GM21390 (cell line): ENCODE measurements around the gene GDF9.

Experiments
- ATAC-seq: cut with Tn5 transposase; IDR thresholded peaks from one replicate; pipeline ENCODE4 v1.9.1; 2021; ENCODE audit not compliant: unreplicated experiment

GDF9 gene

DNA sequence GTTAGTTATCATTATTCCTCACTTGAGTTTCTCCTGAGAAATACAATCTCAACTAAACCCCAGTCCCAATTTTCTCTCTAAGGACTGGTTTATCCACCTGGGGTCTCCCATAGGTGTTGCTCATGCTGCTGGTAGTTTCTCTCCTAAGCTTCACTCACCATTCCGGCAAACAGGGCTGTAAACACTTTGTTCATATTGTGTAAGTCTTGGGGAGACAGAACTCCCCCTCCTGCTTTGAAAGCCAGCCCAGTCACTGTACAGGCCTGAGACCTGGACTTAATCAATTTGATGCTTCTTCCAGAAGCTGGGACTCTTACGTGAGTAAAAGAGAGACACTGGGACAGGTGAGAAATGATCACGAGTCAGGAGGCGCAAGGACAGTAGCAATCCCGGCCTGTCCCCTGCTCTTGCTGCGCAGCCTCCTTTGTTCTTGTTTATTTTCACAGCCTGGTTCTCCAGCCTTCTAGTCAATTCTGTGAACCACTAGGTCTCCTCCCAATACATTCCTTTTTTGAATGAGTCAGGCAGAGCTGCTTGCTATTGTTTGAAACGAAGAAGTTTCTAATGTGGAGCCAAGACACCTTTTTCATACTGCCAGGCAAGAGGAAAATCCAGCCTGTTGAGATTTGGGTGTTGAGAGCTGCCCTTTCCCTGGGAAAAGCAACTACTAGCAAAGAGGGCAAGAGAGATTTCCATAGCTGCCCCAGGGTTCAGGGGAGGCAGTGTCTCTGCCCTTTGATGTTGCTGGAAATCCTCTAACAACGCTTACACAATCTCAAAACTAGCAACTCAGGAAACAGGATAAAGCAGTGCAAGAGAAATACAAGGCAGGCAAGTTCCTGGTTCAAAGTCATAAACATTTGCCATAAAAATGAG lies 26.6 kb downstream of the GDF9 start:
- no peak for ATAC-seq

- no peak for ATAC-seq
These were observed 27.6 kb downstream of the GDF9 start for GRCh38 chr5:132838516-132839282.

DNA sequence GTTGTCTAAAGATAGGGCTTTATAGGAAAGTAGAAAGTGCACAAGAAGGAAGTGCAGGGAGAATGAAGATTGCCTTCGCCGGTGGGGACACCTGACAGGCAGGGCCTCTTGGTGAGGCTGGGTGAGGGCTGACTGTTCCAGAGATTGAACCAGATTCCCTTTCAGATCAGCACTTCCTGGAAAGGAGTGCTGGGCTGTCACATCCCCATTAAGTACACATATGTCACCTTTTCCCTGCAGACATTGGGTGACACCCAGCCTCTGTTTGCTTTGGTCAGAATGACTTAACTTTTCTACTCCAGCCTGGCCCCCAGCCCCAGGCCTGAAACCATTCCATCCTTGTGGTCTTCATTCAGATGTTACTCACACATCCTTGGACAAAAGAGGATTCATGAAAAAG lies 28.4 kb downstream of the GDF9 start:
- ATAC-seq, result no peak

DNA sequence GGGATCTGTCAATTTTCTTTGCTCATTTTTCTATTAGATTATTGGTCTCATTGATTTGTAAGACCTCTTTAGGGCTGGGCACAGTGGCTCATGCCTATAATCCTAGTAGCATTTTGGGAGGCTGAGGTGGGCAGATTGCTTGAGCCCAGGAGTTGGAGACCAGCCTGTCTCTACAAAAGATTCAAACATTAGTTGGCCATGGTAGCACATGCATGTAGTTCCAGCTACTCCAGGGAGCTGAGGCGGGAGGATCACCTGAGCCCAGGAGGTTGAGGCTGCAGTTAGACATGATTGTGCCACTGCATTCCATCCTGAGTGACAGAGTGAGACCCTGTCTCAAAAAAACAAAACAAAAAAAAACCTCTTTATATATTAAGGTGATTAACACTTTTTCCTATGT lies 29.4 kb downstream of the GDF9 start:
- ATAC-seq, result no peak

GRCh38 chr5:132834057-132834456 lies 32.2 kb downstream of the GDF9 start:
- no peak for ATAC-seq

GRCh38 chr5:132832612-132833011 lies 33.7 kb downstream of the GDF9 start:
- ATAC-seq, result no peak

DNA sequence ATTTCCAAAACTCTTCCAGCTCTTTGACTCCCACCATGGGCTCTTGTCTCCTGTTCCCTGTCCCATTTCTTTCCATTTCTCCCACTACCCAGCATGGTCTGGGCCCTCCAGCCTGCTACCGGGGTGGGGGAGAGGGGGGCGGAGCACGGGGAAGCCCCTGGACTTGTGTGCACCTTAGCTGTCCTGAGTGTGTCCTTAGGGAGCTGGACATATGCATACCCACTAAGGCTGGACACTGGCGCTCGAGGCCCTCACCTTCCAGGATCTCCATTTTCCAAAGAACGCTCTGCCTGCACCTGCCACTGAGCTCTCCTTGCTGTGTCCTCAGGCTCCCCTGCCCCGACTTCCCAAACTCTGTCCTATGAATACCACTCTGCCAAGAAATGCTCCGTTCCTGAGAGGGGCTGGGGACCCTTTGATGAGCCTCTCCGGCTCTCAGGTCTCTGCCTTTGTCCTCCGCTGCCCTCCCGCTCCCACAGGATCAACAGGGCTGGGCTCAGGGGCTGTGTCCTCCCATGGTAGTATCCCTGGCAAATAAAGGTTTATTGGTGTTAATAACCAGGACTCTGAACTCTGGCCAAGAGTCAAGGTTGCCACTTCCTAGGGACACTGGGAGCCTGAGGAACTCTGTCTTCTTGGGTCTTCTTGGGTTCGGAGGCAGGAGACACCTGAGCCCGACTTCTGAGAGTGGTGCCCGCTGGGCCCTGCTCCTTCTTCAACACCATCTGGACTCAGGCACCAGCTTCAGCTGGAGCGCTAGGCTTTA lies 35.0 kb downstream of the GDF9 start:
- no peak for ATAC-seq

- ATAC-seq, result peak; percentile 73
These were observed 35.7 kb downstream of the GDF9 start, which contains the start of gene SHROOM1 for GRCh38 chr5:132830436-132831094. TSS of gene SHROOM1 (minus strand) at chr5:132830647. CDS start at chr5:132826140, 4,507 bp downstream.

GRCh38 chr5:132829742-132830435 lies 36.4 kb downstream of the GDF9 start:
- peak; percentile 75 for ATAC-seq

DNA sequence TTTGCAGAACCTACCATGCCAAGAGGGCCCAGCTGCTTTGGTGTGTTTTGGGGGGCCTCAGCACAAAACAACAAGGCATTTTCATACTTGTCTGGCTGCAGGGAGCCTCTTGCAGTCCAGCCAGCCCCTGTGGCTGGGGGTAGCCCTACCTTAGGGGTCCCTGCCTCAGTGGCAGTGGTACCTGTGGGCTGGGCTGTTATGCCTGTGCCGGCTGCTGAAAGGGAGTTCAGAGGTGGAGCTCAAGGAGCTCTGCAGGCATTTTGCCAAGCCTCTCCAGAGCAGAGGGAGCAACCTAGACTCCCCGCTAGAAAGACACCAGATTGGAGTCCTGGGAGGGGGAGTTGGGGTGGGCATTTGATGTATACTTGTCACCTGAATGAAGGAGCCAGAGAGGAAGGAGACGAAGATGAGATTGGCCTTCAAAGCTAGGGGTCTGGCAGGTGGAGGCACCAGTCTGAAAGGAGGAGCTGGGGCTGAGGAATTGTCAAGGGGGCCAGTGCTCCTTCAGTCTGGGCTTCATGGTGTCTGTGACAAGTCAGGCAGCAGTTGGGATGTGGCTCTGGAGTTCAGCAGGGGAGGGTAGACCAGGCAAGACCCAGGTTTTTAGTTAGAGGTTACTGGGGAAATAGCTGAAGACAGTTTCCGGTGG lies 37.3 kb downstream of the GDF9 start:
- ATAC-seq, result no peak

GRCh38 chr5:132827943-132828673 lies 38.2 kb downstream of the GDF9 start:
- ATAC-seq, result no peak

DNA sequence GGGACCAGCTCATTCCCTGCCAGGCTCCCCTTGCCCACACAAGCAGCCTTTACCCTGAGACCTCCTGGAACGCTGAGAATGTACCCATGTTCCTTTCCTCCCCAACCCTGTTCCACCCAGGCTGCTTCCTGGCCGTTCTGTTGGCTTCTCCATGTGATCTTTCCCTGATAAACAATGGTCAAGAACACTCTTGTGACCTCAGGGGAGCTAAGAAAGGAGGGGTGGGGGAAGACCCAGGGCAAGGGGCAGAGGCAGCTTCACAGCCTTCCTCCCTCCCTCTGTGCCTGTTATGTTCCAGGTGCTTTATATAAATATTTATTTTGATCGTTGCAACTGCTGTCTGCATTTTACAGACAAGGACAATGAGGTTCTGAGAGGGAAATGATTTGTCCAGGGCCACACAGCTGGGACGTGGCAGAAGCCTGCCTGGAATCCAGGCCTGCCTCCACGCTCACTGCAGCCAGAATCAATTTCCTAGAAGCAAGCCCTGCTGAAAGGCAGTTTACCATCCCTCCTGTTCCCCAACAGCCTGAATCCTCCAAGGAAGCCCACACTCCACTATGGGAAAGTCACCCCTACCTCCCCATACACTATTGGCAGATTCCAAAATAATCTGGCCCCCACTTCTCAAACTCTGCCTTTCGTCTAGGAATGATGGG lies 39.7 kb downstream of the GDF9 start:
- ATAC-seq, result no peak

GRCh38 chr5:132825834-132826391 lies 40.4 kb downstream of the GDF9 start:
- no peak for ATAC-seq

DNA sequence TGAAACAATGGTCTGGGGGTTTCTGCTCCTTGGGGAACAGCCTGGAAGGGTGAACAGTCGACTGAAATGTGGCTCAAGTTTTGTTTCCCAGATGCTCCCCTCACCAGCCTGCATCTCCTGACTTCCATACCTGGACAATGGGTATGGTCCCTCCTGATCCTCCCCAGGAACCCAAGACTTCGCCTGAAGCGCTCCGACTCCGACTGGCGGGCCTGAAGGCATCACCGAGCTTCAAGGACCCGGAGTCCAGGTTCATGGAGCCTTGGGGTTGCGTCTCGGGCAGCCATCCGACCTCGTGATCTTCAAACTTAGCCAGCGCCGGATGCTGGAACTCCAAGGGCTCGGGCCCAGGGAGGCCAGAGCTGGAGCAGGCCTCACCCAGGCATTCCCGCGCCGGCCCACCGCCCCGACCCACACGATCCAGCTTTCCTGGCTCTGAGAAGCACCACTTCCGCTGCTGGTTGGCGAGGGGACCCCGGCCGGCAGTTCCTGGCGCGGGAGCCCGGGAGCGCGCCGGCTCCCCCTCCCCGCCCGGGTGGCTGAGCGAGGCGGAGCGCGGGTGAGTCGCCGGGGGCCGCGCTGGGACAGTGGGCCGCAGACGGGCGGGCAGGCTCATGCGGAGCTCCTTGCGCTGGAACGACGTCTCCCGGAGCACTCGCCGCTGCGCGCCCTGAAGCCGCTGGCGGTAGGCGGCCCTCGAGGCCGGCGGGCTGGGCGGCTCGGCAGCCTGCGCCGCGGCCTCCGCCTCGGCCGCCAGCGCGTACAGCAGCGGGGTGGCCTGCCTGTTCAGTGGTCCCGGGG lies 41.0 kb downstream of the GDF9 start:
- no peak for ATAC-seq

DNA sequence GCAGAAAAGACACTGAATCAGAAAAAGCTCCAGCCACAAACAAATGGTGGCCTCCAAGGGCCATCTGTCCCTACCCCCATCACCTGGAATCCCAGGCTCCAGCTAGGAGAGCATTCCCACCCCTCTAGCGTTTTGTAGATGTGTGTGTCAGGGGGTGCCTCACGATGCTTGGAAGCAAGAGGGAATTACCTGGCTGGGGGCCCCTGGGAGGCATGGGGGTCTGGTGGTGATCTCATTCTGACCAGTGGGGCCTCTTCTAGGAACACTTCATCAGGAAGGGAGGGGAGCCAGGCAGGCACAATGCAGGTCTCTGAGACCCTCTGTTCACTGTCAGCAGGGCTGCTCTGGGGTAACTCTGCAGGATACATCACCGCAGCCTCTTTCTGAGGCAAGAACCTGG lies 41.8 kb downstream of the GDF9 start:
- no peak for ATAC-seq

DNA sequence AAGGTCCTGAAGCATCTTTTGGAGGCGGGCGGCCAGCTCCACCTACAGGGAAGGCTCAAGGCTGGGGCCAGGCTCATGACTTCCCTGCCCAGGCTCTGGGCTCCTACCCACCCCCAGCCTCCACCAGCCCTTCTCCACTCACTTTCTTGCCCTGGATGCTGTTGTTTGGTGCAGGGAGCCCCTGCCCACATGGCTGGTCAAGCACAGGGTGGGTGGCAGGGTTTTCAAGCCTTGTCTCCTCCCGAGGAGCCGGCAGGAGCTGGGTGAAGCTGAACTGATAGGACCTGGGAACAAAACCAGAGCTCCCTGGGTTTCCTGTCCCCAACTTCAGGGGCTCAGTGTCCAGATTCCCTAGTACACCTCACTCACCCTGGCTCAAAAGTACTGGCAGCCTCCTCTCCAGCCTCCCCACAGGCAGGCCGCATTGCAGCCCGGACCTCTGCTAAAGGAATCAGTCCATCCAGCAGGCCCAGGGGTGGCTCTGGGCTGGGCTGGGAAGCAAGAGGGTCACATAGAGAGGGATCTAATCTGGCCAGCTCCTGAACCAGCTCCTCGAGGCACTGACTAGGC lies 42.7 kb downstream of the GDF9 start:
- no peak for ATAC-seq
